SK-N-SH (cell line): ENCODE measurements around the gene RNF157. TPM values are rescaled to one million over a fixed set of nuclear protein-coding genes. Genes with fewer than 3 reads are reported as not detected.

Experiments
- CTCF ChIA-PET: fragments of 300-600, 350-600 bp; formaldehyde crosslinking; extraction: SDS; loops from one replicate; lab custom pipeline; 2021; lab: Yijun Ruan, JAX
- POLR2A ChIA-PET: fragments of 350-600 bp; sonication (Branson Sonifier 250); formaldehyde crosslinking; extraction: SDS; loops from one replicate; lab custom pipeline; 2020; ENCODE audit warnings: antibody characterized with exemption, inconsistent platforms; lab: Yijun Ruan, JAX
- DNase-seq: peaks from one replicate; pipeline ENCODE4 v3.0.0; 2012
- H2AFZ ChIP-seq: fragments of 200-600 bp; sonication (generic); 2 replicates; pipeline ENCODE4 v1.8.1; 2016; ENCODE audit warnings: antibody characterized with exemption, mild to moderate bottlenecking, low read depth
- H3F3A ChIP-seq: fragments of 200-600 bp; sonication (generic); replicated peaks from 2 replicates; pipeline ENCODE3; 2016; ENCODE audit warnings: antibody characterized with exemption, mild to moderate bottlenecking; ENCODE audit not compliant: insufficient read depth
- H3K27ac ChIP-seq, 2 experiments: fragments of 200-500 bp in 1 of 2; fragments of 200-600 bp in 1 of 2; sonication (Bioruptor generic) in 1 of 2; sonication (generic), shearing (Covaris generic) in 1 of 2; 2 replicates each; pipeline versions ENCODE4 v1.5.1 to v1.6.1; 2014 to 2016; ENCODE audit warnings: low read depth in 2 of 2, inconsistent platforms in 1 of 2, low read length in 1 of 2, mild to moderate bottlenecking in 1 of 2, mixed read lengths in 1 of 2
- H3K27me3 ChIP-seq: fragments of 200-600 bp; sonication (generic), shearing (Covaris generic); 2 replicates; pipeline ENCODE4 v1.6.1; 2016; ENCODE audit warnings: mixed run types; ENCODE audit not compliant: insufficient read depth
- H3K36me3 ChIP-seq, 2 experiments: fragments of 200-500 bp in 1 of 2; fragments of 200-600 bp in 1 of 2; sonication (Bioruptor generic) in 1 of 2; sonication (generic) in 1 of 2; replicated peaks in 1 of 2; 2 replicates each; pipeline versions ENCODE3 to v1.5.1; 2014 to 2016; ENCODE audit warnings: low read length in 1 of 2, mild to moderate bottlenecking in 1 of 2; ENCODE audit not compliant: insufficient read depth in 2 of 2, control insufficient read depth in 1 of 2
- H3K4me1 ChIP-seq, 2 experiments: fragments of 200-500 bp in 1 of 2; fragments of 200-600 bp in 1 of 2; sonication (Bioruptor generic) in 1 of 2; sonication (generic), shearing (Covaris generic) in 1 of 2; 2 replicates each; pipeline versions ENCODE4 v1.5.1 to v1.6.1; 2014 to 2016; ENCODE audit warnings: low read depth in 1 of 2, low read length in 1 of 2, mixed run types in 1 of 2; ENCODE audit not compliant: insufficient read depth in 2 of 2, control insufficient read depth in 1 of 2
- H3K4me2 ChIP-seq: fragments of 200-600 bp; sonication (generic), shearing (Covaris generic); 2 replicates; pipeline ENCODE4 v1.6.1; 2017; ENCODE audit warnings: mixed run types
- H3K4me3 ChIP-seq, 2 experiments: fragments of 200-500 bp in 1 of 2; fragments of 200-600 bp in 1 of 2; sonication (Bioruptor generic) in 1 of 2; sonication (generic), shearing (Covaris generic) in 1 of 2; 2 replicates each; pipeline versions ENCODE4 v1.5.1 to v1.8.1; 2014 to 2016; ENCODE audit warnings: low read depth in 2 of 2, inconsistent platforms in 1 of 2, low read length in 1 of 2, mild to moderate bottlenecking in 1 of 2, mixed read lengths in 1 of 2, moderate library complexity in 1 of 2
- H3K79me2 ChIP-seq: fragments of 200-600 bp; sonication (generic); 2 replicates; pipeline ENCODE4 v1.8.1; 2017; ENCODE audit warnings: mild to moderate bottlenecking; ENCODE audit not compliant: insufficient read depth
- H3K9ac ChIP-seq: fragments of 200-600 bp; sonication (generic); 2 replicates; pipeline ENCODE4 v1.6.1; 2017; ENCODE audit warnings: mixed run types
- H3K9me2 ChIP-seq: fragments of 200-600 bp; sonication (generic); 2 replicates; pipeline ENCODE4 v1.6.1; 2017; ENCODE audit warnings: mixed run types
- H3K9me3 ChIP-seq: fragments of 200-600 bp; sonication (generic); 2 replicates; pipeline ENCODE4 v1.6.1; 2017; ENCODE audit warnings: mixed run types, mild to moderate bottlenecking, moderate library complexity
- H4K20me1 ChIP-seq: fragments of 200-600 bp; sonication (generic); 2 replicates; pipeline ENCODE4 v1.6.1; 2017; ENCODE audit warnings: mild to moderate bottlenecking, mixed run types; ENCODE audit not compliant: insufficient read depth
- CHD2 ChIP-seq: fragments of 150-350 bp; IDR thresholded peaks from 2 replicates; pipeline ENCODE4 v1.6.1; 2018; ENCODE audit warnings: low read length; ENCODE audit not compliant: partially characterized antibody
- ELF1 ChIP-seq: IDR thresholded peaks from 2 replicates; pipeline ENCODE4 v1.4.0; 2012
- EZH2phosphoT487 ChIP-seq: fragments of 200-600 bp; sonication (generic); IDR thresholded peaks from 2 replicates; pipeline ENCODE4 v1.6.1; 2017; ENCODE audit warnings: low read depth, mixed run types, mild to moderate bottlenecking, antibody characterized with exemption, moderate library complexity, borderline replicate concordance
- FOSL2 ChIP-seq: IDR thresholded peaks from 2 replicates; pipeline ENCODE4 v1.4.0; 2012; ENCODE audit warnings: low read depth, mild to moderate bottlenecking, moderate library complexity, borderline replicate concordance
- FOXJ3 ChIP-seq: sonication (generic); formaldehyde crosslinking; IDR thresholded peaks from 2 replicates; pipeline ENCODE4 v1.5.1; 2020; ENCODE audit warnings: mild to moderate bottlenecking, missing genetic modification reagents
- FOXM1 ChIP-seq: IDR thresholded peaks from 2 replicates; pipeline ENCODE4 v1.4.0; 2012; ENCODE audit warnings: low read depth, mild to moderate bottlenecking
- GATA2 ChIP-seq: sonication (generic); formaldehyde crosslinking; IDR thresholded peaks from 2 replicates; pipeline ENCODE4 v1.5.0; 2020; ENCODE audit warnings: mild to moderate bottlenecking, missing genetic modification reagents
- MXI1 ChIP-seq: IDR thresholded peaks from 2 replicates; pipeline ENCODE4 v1.6.1; 2012; ENCODE audit warnings: mild to moderate bottlenecking, low read depth, low read length, improper control_type of control experiment
- NFIC ChIP-seq: IDR thresholded peaks from 2 replicates; pipeline ENCODE4 v1.4.0; 2012; ENCODE audit warnings: borderline replicate concordance
- NRF1 ChIP-seq: IDR thresholded peaks from 2 replicates; pipeline ENCODE4 v1.6.1; 2012; ENCODE audit warnings: low read depth, mild to moderate bottlenecking, low read length
- PBX3 ChIP-seq: IDR thresholded peaks from 2 replicates; pipeline ENCODE4; 2012
- RAD21 ChIP-seq: IDR thresholded peaks from 2 replicates; pipeline ENCODE4 v1.6.1; 2012; ENCODE audit warnings: mild to moderate bottlenecking, low read length
- RXRA ChIP-seq: IDR thresholded peaks from 2 replicates; pipeline ENCODE4 v1.4.0; 2012; ENCODE audit warnings: low read depth, mild to moderate bottlenecking, borderline replicate concordance
- SIN3A ChIP-seq: IDR thresholded peaks from 2 replicates; pipeline ENCODE4 v1.6.1; 2012; ENCODE audit warnings: low read depth, mild to moderate bottlenecking, low read length, moderate library complexity, borderline replicate concordance
- SMC3 ChIP-seq: IDR thresholded peaks from 2 replicates; pipeline ENCODE4 v1.6.1; 2012; ENCODE audit warnings: low read depth, low read length, improper control_type of control experiment
- TAF1 ChIP-seq: IDR thresholded peaks from 2 replicates; pipeline ENCODE4 v1.6.1; 2012; ENCODE audit warnings: low read depth, mild to moderate bottlenecking, low read length, moderate library complexity, borderline replicate concordance
- TEAD4 ChIP-seq: IDR thresholded peaks from 2 replicates; pipeline ENCODE4 v1.4.0; 2012; ENCODE audit warnings: mild to moderate bottlenecking, borderline replicate concordance; ENCODE audit not compliant: insufficient read depth
- USF1 ChIP-seq: IDR thresholded peaks from 2 replicates; pipeline ENCODE4 v1.4.0; 2012; ENCODE audit warnings: low read depth, borderline replicate concordance
- USF2 ChIP-seq: fragments of 150-350 bp; IDR thresholded peaks from 2 replicates; pipeline ENCODE4 v1.6.1; 2017; ENCODE audit warnings: antibody characterized with exemption, low read length, low read depth, borderline replicate concordance
- YY1 ChIP-seq: IDR thresholded peaks from 2 replicates; pipeline ENCODE4 v1.4.0; 2012; ENCODE audit warnings: low read depth, mild to moderate bottlenecking
- WGBS: methylation state at CpG from one replicate; pipeline ENCODE4 v1.1.6; 2017; ENCODE audit warnings: low lambda C conversion rate; 5-methylcytosine and 5-hydroxymethylcytosine counted together
- polyA plus RNA-seq, 3 experiments: library from polyadenylated mRNA; depleted of rRNA; stranded (reverse); fragments of >200 nt; gene quantifications; 2 replicates each; pipeline ENCODE4 v1.2.3, GENCODE V29; 2012

The RNF157 gene
- polyA plus RNA-seq, 1 of the 3 experiments (the other 2 are of a cell fraction): 5.2 TPM

GRCh38 chr17:76191896-76192295 lies 48.4 kb downstream of the RNF157 start:
- no peaks in the 10 kb centered on the region for H3K9me2 ChIP-seq
- H4K20me1 ChIP-seq: no peaks in the 10 kb centered on the region
- TF ChIP-seq SMC3 (no peak), ELF1 (no peak), FOXM1 (no peak), USF2 (no peak), FOXJ3 (CRISPR knock-in tag) (no peak), TAF1 (no peak), YY1 (no peak), TEAD4 (no peak), USF1 (no peak), RAD21 (no peak), SIN3A (no peak), NRF1 (no peak), RXRA (no peak), CHD2 (no peak), MXI1 (no peak), GATA2 (CRISPR knock-in tag) (no peak), FOSL2 (no peak), EZH2phosphoT487 (no peak), PBX3 (no peak), NFIC (no peak)
- H3K4me1 ChIP-seq: peaks cover 0 to 12% of the 10 kb centered on the region in 2 experiments; a peak in 2 of 4 replicates
- ChIA-PET POLR2A (no interaction called here), CTCF (interaction anchor here (0.6 to 5.3 kb wide), 6 partner anchors 10 to 177 kb away, joined by 3 to 69 read pairs (median 4); no protein-coding TSS in a partner anchor)
- WGBS: 88% methylated on average over 6 of the region's 6 CpGs
- H2AFZ ChIP-seq: no peak overlapping the region; the same call in 1 of the 2 replicates
- no peaks in the 10 kb centered on the region for H3K36me3 ChIP-seq
- H3F3A ChIP-seq: no peaks in the 10 kb centered on the region
- no peaks in the 10 kb centered on the region for H3K79me2 ChIP-seq
- H3K27ac ChIP-seq: no peak overlapping the region
- H3K9ac ChIP-seq: no peak overlapping the region
- H3K27me3 ChIP-seq: no peaks in the 10 kb centered on the region
- H3K4me2 ChIP-seq: no peak overlapping the region
- DNase-seq: no peak
- H3K9me3 ChIP-seq: no peaks in the 10 kb centered on the region
- H3K4me3 ChIP-seq: 0 out of 4 replicates have a peak overlapping the region, but pooled peaks of 1 of the 2 experiments have one; percentile 15
